Peyer's patch (tissue), 4 donors: Measurements from ENCODE around the gene TLR4.

Source experiments
- POLR2A ChIP-seq, 2 donors: fragments of 450-650 bp; IDR thresholded peaks; one replicate each; pipeline ENCODE4 v1.5.1; 2017; ENCODE audit warnings: antibody characterized with exemption in 2 of 2, mild to moderate bottlenecking in 2 of 2, moderate library complexity in 2 of 2
- TF ChIP-seq, protein P1 (sequence below), 6 experiments: fragments of 450-650 bp in 4 of 6; fragments of 200-600 bp in 2 of 6; sonication (generic) in 1 of 6; IDR thresholded peaks; one replicate each; pipeline ENCODE4 v1.5.1; 2017 to 2019; ENCODE audit warnings: antibody characterized with exemption in 6 of 6, mild to moderate bottlenecking in 3 of 6, moderate library complexity in 1 of 6

GRCh38 chr9:117719161-117719920 is 15.1 kb downstream of the TLR4 start:
- TF ChIP-seq, protein P1, sequence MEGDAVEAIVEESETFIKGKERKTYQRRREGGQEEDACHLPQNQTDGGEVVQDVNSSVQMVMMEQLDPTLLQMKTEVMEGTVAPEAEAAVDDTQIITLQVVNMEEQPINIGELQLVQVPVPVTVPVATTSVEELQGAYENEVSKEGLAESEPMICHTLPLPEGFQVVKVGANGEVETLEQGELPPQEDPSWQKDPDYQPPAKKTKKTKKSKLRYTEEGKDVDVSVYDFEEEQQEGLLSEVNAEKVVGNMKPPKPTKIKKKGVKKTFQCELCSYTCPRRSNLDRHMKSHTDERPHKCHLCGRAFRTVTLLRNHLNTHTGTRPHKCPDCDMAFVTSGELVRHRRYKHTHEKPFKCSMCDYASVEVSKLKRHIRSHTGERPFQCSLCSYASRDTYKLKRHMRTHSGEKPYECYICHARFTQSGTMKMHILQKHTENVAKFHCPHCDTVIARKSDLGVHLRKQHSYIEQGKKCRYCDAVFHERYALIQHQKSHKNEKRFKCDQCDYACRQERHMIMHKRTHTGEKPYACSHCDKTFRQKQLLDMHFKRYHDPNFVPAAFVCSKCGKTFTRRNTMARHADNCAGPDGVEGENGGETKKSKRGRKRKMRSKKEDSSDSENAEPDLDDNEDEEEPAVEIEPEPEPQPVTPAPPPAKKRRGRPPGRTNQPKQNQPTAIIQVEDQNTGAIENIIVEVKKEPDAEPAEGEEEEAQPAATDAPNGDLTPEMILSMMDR (IDR thresholded peaks at IDR 0.05), result no peak
- TF ChIP-seq POLR2A (IDR thresholded peaks at IDR 0.05), result no peak
